ENCODE results near the gene ITGA1. TPM values are rescaled to one million over a fixed set of nuclear protein-coding genes. Genes with fewer than 3 reads are reported as not detected.

ITGA1 gene
- total RNA-seq, 4 donors from 2014 or later, result 29.7 to 126 (median 47.1) TPM

DNA sequence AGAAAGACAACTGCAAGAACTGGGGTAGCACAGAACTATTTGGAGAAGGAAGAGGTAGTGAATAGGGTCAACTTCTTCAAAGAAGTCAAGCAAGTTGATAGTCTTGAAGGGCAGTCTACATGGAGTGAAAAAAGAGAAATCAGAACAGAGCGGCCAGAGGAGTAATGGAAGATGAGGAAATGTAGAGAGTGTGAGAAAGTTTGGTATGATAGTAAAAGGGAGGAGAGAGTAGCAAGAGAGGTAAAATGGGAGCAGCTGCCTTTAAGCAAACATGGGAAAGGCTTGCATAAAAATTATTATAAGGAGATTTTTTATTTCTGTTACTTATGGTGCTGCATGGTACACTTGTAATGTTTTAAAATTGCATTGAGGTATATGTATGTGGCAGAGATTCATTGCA, 208.2 kb downstream of the ITGA1 start:
- TF ChIP-seq, protein P1, sequence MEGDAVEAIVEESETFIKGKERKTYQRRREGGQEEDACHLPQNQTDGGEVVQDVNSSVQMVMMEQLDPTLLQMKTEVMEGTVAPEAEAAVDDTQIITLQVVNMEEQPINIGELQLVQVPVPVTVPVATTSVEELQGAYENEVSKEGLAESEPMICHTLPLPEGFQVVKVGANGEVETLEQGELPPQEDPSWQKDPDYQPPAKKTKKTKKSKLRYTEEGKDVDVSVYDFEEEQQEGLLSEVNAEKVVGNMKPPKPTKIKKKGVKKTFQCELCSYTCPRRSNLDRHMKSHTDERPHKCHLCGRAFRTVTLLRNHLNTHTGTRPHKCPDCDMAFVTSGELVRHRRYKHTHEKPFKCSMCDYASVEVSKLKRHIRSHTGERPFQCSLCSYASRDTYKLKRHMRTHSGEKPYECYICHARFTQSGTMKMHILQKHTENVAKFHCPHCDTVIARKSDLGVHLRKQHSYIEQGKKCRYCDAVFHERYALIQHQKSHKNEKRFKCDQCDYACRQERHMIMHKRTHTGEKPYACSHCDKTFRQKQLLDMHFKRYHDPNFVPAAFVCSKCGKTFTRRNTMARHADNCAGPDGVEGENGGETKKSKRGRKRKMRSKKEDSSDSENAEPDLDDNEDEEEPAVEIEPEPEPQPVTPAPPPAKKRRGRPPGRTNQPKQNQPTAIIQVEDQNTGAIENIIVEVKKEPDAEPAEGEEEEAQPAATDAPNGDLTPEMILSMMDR (IDR thresholded peaks at IDR 0.05; ENCODE audit: low read depth), result no peak

DNA sequence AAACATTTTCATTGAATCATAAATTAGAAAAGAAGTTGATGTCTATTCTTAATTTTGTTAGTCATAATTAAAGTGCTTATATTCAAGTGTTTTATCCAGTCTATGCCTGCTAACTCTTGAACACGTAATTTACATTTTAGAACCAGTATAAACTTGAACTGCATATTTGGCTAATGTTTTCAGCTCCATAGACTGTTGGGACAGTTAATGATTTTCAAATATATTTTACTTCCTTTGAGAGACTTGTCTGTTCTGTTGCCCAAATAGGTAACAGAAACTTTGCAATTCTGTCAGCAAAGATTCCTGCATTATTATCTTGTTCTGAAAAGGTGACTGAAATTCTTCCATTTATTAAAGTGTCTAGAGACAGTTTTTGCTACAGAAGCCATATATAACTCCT, 209.3 kb downstream of the ITGA1 start:
- TF ChIP-seq, protein P1 (IDR thresholded peaks at IDR 0.05; ENCODE audit: low read depth), result no peak

DNA sequence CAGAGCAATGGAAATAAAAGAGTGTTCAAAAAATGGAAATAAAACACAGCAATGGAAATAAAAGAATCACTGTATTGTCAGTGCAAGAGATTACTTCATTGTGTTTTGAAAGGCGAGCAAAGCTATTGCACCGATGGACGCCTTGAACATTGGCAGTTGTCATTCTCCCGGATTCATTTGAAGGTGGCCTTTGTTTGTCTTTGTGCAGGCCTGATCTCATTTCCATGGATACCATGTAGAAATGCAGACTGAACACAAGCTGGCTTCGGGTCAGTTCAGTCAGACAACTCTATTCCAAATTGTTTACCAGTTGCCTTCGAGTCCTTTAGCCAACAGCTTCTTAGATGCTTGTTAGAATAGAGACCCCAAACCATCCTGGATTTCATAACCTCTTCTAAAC, 209.7 kb downstream of the ITGA1 start:
- TF ChIP-seq, protein P1 (IDR thresholded peaks at IDR 0.05; ENCODE audit: low read depth), result no peak

- TF ChIP-seq, protein P1 (IDR thresholded peaks at IDR 0.05; ENCODE audit: low read depth), result no peak
Measured at GRCh38 chr5:52998552-52999313, 211.0 kb downstream of the ITGA1 start.

DNA sequence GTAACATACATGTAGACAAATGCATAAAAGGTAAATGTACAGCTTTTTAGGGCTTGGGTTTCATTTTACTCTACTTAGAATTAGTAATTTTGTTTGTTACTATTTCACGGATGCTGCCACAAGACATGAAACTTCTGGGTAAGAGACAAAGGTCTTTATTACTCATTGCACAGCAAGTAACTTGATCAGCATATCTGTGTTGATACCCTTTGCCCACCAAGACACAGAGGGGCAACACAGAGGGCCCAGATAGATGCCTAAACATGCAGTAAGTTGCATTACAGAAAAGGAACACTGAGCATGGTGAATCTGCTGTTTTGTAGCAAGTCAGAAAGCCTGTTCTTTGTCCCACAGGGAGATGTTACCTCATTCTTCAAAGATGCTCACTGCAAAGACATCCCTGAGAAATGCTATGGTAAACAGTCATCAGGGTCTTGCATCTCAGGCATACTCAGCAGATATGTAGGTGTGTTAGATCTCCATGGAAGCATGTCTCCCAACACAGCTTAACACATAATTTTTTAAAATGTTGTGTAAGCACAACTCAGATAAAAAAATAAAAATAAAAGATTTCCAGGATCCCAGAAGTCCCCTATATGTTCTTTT, 211.7 kb downstream of the ITGA1 start:
- TF ChIP-seq, protein P1 (IDR thresholded peaks at IDR 0.05; ENCODE audit: low read depth), result no peak

DNA sequence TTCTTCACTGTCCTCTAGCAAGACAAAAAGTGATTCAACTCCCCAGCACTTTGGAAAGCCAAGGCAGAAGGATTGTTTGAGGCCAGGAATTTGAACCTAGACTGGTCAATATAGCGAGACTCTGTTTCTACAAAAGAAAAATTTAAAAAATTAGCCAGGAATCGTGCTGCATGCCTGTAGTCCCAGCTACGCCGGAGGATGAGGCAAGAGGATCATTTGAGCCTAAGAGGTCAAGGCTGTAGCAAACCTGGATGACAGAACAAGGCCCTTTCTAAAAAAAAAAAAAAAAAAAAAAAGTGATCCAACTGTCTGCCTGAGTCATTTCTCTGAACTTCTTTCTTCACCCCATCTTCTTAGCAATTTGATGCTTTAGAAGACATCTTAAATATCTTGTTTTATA, 213.8 kb downstream of the ITGA1 start:
- TF ChIP-seq, protein P1 (IDR thresholded peaks at IDR 0.05; ENCODE audit: low read depth), result no peak

GRCh38 chr5:53002491-53002890, 214.8 kb downstream of the ITGA1 start:
- TF ChIP-seq, protein P1 (IDR thresholded peaks at IDR 0.05; ENCODE audit: low read depth), result no peak
